Trophoblast cell (in vitro differentiated cells and primary cell): Measurements from ENCODE around the gene CHI3L1.

Source experiments
- DNase-seq, 2 donors: peaks; one replicate each; pipeline ENCODE4 v3.0.0-alpha.2; 2016
- H2AFZ ChIP-seq: 2 replicates; pipeline ENCODE4 v1.6.1; 2013; ENCODE audit warnings: low read length, moderate library complexity, mild to moderate bottlenecking; ENCODE audit not compliant: insufficient read depth, poor library complexity
- H2AK5ac ChIP-seq: 2 replicates; pipeline ENCODE4 v1.6.1; 2013; ENCODE audit warnings: mild to moderate bottlenecking, low read length
- H2BK120ac ChIP-seq: 2 replicates; pipeline ENCODE4 v1.6.1; 2013; ENCODE audit warnings: low read length, mild to moderate bottlenecking, moderate library complexity; ENCODE audit not compliant: insufficient read depth, poor library complexity
- H2BK12ac ChIP-seq: 2 replicates; pipeline ENCODE4 v1.6.1; 2013; ENCODE audit warnings: mild to moderate bottlenecking, low read length, moderate library complexity
- H2BK5ac ChIP-seq: 2 replicates; pipeline ENCODE4 v1.6.1; 2013; ENCODE audit warnings: low read length, low read depth, moderate library complexity, mild to moderate bottlenecking; ENCODE audit not compliant: poor library complexity
- H3K14ac ChIP-seq: 2 replicates; pipeline ENCODE4 v1.6.1; 2013; ENCODE audit warnings: mild to moderate bottlenecking, low read length
- H3K18ac ChIP-seq: 2 replicates; pipeline ENCODE4 v1.6.1; 2013; ENCODE audit warnings: mild to moderate bottlenecking, low read length
- H3K23ac ChIP-seq: 2 replicates; pipeline ENCODE4 v1.6.1; 2013; ENCODE audit warnings: low read length
- H3K27ac ChIP-seq: 2 replicates; pipeline ENCODE4 v1.5.1; 2013; ENCODE audit warnings: low read depth, mild to moderate bottlenecking, inconsistent platforms, low read length, moderate library complexity
- H3K27me3 ChIP-seq: 2 replicates; pipeline ENCODE4 v1.6.1; 2013; ENCODE audit warnings: inconsistent platforms, mild to moderate bottlenecking, low read length, moderate library complexity; ENCODE audit not compliant: insufficient read depth
- H3K36me3 ChIP-seq, 2 experiments: 1 replicate in 1 of 2; 2 replicates in 1 of 2; pipeline ENCODE4 v1.6.1; 2013; ENCODE audit warnings: low read length in 2 of 2, mild to moderate bottlenecking in 2 of 2, moderate library complexity in 1 of 2; ENCODE audit not compliant: insufficient read depth in 2 of 2, control insufficient read depth in 1 of 2
- H3K4ac ChIP-seq: 2 replicates; pipeline ENCODE4 v1.6.1; 2013; ENCODE audit warnings: low read depth, mild to moderate bottlenecking, low read length, moderate library complexity
- H3K4me1 ChIP-seq, 2 experiments: 1 replicate in 1 of 2; 2 replicates in 1 of 2; pipeline ENCODE4 v1.6.1; 2013; ENCODE audit warnings: low read length in 2 of 2, mild to moderate bottlenecking in 2 of 2, moderate library complexity in 1 of 2; ENCODE audit not compliant: insufficient read depth in 2 of 2, control insufficient read depth in 1 of 2
- H3K4me2 ChIP-seq: 2 replicates; pipeline ENCODE4 v1.6.1; 2013; ENCODE audit warnings: inconsistent platforms, mild to moderate bottlenecking, low read length, moderate library complexity
- H3K4me3 ChIP-seq: 2 replicates; pipeline ENCODE4 v1.5.1; 2013; ENCODE audit warnings: mild to moderate bottlenecking, low read depth, low read length, inconsistent platforms
- H3K79me1 ChIP-seq: one replicate; pipeline ENCODE4 v1.6.1; 2013; ENCODE audit warnings: low read length
- H3K79me2 ChIP-seq: 2 replicates; pipeline ENCODE4 v1.6.1; 2013; ENCODE audit warnings: low read length, mild to moderate bottlenecking; ENCODE audit not compliant: control insufficient read depth, insufficient read depth, poor library complexity
- H3K9ac ChIP-seq: 2 replicates; pipeline ENCODE4 v1.6.1; 2013; ENCODE audit warnings: mild to moderate bottlenecking, low read length
- H3K9me3 ChIP-seq: 2 replicates; pipeline ENCODE4 v1.6.1; 2013; ENCODE audit warnings: low read depth, mild to moderate bottlenecking, control low read depth, inconsistent platforms, low read length; ENCODE audit not compliant: insufficient read depth
- H4K12ac ChIP-seq: 2 replicates; pipeline ENCODE4 v1.6.1; 2013; ENCODE audit warnings: low read depth, mild to moderate bottlenecking, low read length, moderate library complexity
- H4K8ac ChIP-seq: 2 replicates; pipeline ENCODE4 v1.6.1; 2013; ENCODE audit warnings: low read depth, mild to moderate bottlenecking, low read length, moderate library complexity
- H4K91ac ChIP-seq: one replicate; pipeline ENCODE4 v1.6.1; 2013; ENCODE audit warnings: low read depth, mild to moderate bottlenecking, low read length, moderate library complexity
- WGBS: extraction: QIAGEN DNeasy Blood & Tissue Kit; methylation state at CpG from one replicate; pipeline ENCODE4 v1.1.7; 2013; ENCODE audit warnings: missing lambda C conversion rate; ENCODE audit not compliant: insufficient read length, insufficient coverage; ENCODE audit errors: extremely low coverage; 5-methylcytosine and 5-hydroxymethylcytosine counted together

Gene CHI3L1

GRCh38 chr1:203137324-203137723 lies 49.2 kb downstream of the CHI3L1 start:
- no peak overlapping the region for H4K91ac ChIP-seq
- H3K18ac ChIP-seq = no peak overlapping the region
- no peak overlapping the region for H3K4me2 ChIP-seq
- no peak overlapping the region for H4K12ac ChIP-seq
- H3K4me3 ChIP-seq = no peak overlapping the region
- H2BK12ac ChIP-seq = no peak overlapping the region
- H2AK5ac ChIP-seq = no peak overlapping the region
- H3K79me1 ChIP-seq = no peaks in the 10 kb centered on the region
- no peak overlapping the region for H4K8ac ChIP-seq
- no CpG with 5 or more reads among the region's 4 CpGs for WGBS
- H2AFZ ChIP-seq = no peak overlapping the region
- peaks cover 3% of the 10 kb centered on the region for H3K9me3 ChIP-seq
- H3K27ac ChIP-seq = no peak overlapping the region
- no peaks in the 10 kb centered on the region for H3K36me3 ChIP-seq
- H3K27me3 ChIP-seq = no peaks in the 10 kb centered on the region
- no peak overlapping the region for H2BK120ac ChIP-seq
- no peak overlapping the region for H3K23ac ChIP-seq
- H2BK5ac ChIP-seq = no peak overlapping the region
- H3K79me2 ChIP-seq = no peaks in the 10 kb centered on the region
- DNase-seq = no peak
- H3K14ac ChIP-seq = no peak overlapping the region
- H3K4me1 ChIP-seq = peaks cover 0 to 10% of the 10 kb centered on the region in 2 experiments
- no peak overlapping the region for H3K9ac ChIP-seq
- no peak overlapping the region for H3K4ac ChIP-seq

GRCh38 chr1:203136409-203137042 lies 50.0 kb downstream of the CHI3L1 start:
- Histone ChIP-seq H2AFZ (no peak overlapping the region), H3K14ac (no peak overlapping the region), H4K91ac (no peak overlapping the region), H3K4me1 (peaks cover 0 to 10% of the 10 kb centered on the region in 2 experiments), H3K27me3 (no peaks in the 10 kb centered on the region), H2BK5ac (no peak overlapping the region), H3K27ac (no peak overlapping the region), H3K18ac (no peak overlapping the region), H2BK120ac (no peak overlapping the region), H3K4ac (no peak overlapping the region), H3K36me3 (no peaks in the 10 kb centered on the region), H2AK5ac (no peak overlapping the region), H4K8ac (no peak overlapping the region), H3K9me3 (peaks cover 3% of the 10 kb centered on the region), H3K23ac (no peak overlapping the region), H3K79me1 (no peaks in the 10 kb centered on the region), H3K4me3 (no peak overlapping the region), H3K9ac (no peak overlapping the region), H2BK12ac (no peak overlapping the region), H4K12ac (no peak overlapping the region), H3K4me2 (no peak overlapping the region), H3K79me2 (no peaks in the 10 kb centered on the region)
- DNase-seq = no peak
- WGBS = no CpG with 5 or more reads among the region's 1 CpG

- Histone ChIP-seq H2BK120ac (no peak overlapping the region), H3K79me2 (no peaks in the 10 kb centered on the region), H3K9me3 (peaks cover 3% of the 10 kb centered on the region), H2AK5ac (no peak overlapping the region), H3K4me1 (peaks cover 0 to 6% of the 10 kb centered on the region in 2 experiments), H4K91ac (no peak overlapping the region), H3K79me1 (no peaks in the 10 kb centered on the region), H4K8ac (no peak overlapping the region), H3K36me3 (no peaks in the 10 kb centered on the region), H3K27me3 (no peaks in the 10 kb centered on the region), H4K12ac (no peak overlapping the region), H3K9ac (no peak overlapping the region), H2BK5ac (no peak overlapping the region), H3K14ac (no peak overlapping the region), H2BK12ac (no peak overlapping the region), H3K23ac (no peak overlapping the region), H3K27ac (no peak overlapping the region), H3K4ac (no peak overlapping the region), H3K4me3 (no peak overlapping the region), H3K4me2 (no peak overlapping the region), H2AFZ (no peak overlapping the region), H3K18ac (no peak overlapping the region)
- DNase-seq = no peak
- WGBS = no CpG with 5 or more reads among the region's 8 CpGs
Measured at GRCh38 chr1:203135636-203136305, 50.7 kb downstream of the CHI3L1 start.

GRCh38 chr1:203133970-203134725 lies 52.4 kb downstream of the CHI3L1 start:
- Histone ChIP-seq H3K9ac (no peak overlapping the region), H3K4me2 (no peak overlapping the region), H4K8ac (no peak overlapping the region), H3K79me2 (no peaks in the 10 kb centered on the region), H4K12ac (no peak overlapping the region), H3K79me1 (no peaks in the 10 kb centered on the region), H3K4me1 (peaks cover 0 to 6% of the 10 kb centered on the region in 2 experiments), H2AFZ (no peak overlapping the region), H3K14ac (no peak overlapping the region), H3K27ac (no peak overlapping the region), H3K23ac (no peak overlapping the region), H3K27me3 (peaks cover 3% of the 10 kb centered on the region), H2AK5ac (no peak overlapping the region), H3K4ac (no peak overlapping the region), H2BK5ac (no peak overlapping the region), H3K9me3 (peaks cover 3% of the 10 kb centered on the region), H3K18ac (no peak overlapping the region), H3K4me3 (no peak overlapping the region), H2BK12ac (no peak overlapping the region), H4K91ac (no peak overlapping the region), H2BK120ac (no peak overlapping the region), H3K36me3 (no peaks in the 10 kb centered on the region)
- no peak for DNase-seq
- no CpG with 5 or more reads among the region's 12 CpGs for WGBS
